ENCODE measurements around the gene TMEM117. TPM values are rescaled to one million over a fixed set of nuclear protein-coding genes. Genes with fewer than 3 reads are reported as not detected.
A peak's percentile ranks its signal among the peaks of the same experiment; 100 is the strongest.

The TMEM117 gene
- total RNA-seq, 1 experiment from 2014 or later: 5.9 TPM

DNA sequence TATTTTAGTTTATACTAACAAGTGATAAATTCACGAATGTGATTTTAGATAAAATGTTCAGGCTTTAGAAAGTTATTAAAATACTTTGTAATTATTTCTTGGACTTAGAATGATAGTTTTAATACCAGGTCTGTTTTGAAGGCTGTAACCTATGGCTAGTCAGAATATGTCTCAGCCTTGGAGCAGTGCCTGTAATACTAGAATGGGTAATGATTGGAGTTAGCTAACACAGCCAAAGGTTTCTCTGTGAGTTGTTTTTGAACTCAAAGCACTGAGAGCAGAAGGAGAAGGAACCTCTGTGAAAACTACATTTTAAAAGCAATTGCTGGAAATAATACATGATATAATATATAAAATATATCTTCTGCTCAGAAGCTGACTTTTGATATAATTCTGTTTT is 110.1 kb downstream of the TMEM117 start:
- BruUV-seq (replicated peaks): no TSS peak
- intact Hi-C loops (cut with micrococcal nuclease; ENCODE audit: unreplicated experiment): no loop called here
- H3K9me3 ChIP-seq (ENCODE audit: low read depth, low read length, poor library complexity, severe bottlenecking): no peaks in the 10 kb centered on the region
- ChIA-PET CTCF (no interaction called here), POLR2A (ENCODE audit: low non-redundant PET) (no interaction called here)
- no peak overlapping the region for H3K4me3 ChIP-seq (ENCODE audit: low read depth, low read length, poor library complexity, severe bottlenecking)
- no peaks in the 10 kb centered on the region for H3K36me3 ChIP-seq (ENCODE audit: insufficient read depth, low read length, poor library complexity, severe bottlenecking)
- no peak overlapping the region for H3K27ac ChIP-seq (ENCODE audit: low read depth, low read length, poor library complexity, severe bottlenecking)
- H3K27me3 ChIP-seq (replicated peaks; ENCODE audit: insufficient read depth, low read depth, low read length, poor library complexity): no peaks in the 10 kb centered on the region
- no peaks in the 10 kb centered on the region for H3K4me1 ChIP-seq (ENCODE audit: insufficient read depth, low read length, poor library complexity, severe bottlenecking)
- TF ChIP-seq EZH2 (IDR thresholded peaks at IDR 0.05; ENCODE audit: borderline replicate concordance, low read depth, low read length, poor library complexity, severe bottlenecking): no peak
- TF ChIP-seq, protein P1, sequence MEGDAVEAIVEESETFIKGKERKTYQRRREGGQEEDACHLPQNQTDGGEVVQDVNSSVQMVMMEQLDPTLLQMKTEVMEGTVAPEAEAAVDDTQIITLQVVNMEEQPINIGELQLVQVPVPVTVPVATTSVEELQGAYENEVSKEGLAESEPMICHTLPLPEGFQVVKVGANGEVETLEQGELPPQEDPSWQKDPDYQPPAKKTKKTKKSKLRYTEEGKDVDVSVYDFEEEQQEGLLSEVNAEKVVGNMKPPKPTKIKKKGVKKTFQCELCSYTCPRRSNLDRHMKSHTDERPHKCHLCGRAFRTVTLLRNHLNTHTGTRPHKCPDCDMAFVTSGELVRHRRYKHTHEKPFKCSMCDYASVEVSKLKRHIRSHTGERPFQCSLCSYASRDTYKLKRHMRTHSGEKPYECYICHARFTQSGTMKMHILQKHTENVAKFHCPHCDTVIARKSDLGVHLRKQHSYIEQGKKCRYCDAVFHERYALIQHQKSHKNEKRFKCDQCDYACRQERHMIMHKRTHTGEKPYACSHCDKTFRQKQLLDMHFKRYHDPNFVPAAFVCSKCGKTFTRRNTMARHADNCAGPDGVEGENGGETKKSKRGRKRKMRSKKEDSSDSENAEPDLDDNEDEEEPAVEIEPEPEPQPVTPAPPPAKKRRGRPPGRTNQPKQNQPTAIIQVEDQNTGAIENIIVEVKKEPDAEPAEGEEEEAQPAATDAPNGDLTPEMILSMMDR (conservative IDR thresholded peaks at IDR 0.05; ENCODE audit: low read depth, low read length): no peak
- no peak for DNase-seq (ENCODE audit: low spot score)

DNA sequence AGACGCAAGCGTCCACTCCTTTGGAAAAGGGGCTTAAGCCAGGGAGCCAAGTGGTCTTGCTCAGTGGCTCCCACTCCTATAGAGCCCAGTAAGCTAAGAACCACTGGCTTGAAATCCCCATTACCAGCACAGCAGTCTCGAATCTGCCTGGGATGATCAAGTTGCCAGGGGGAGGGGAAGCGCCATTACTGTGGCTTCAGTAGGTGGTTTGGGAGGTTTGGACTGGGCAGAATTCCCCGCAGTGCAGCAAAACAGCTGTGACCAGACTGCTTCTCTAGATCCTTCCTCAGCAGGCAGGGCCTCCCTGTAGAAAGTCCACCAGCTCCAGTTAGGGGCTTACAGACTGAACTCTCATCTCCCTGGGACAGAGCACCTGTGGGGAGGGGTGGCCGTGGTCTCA is 115.4 kb downstream of the TMEM117 start:
- CTCF ChIA-PET: no interaction called here
- H3K4me1 ChIP-seq (ENCODE audit: insufficient read depth, low read length, poor library complexity, severe bottlenecking): no peaks in the 10 kb centered on the region

DNA sequence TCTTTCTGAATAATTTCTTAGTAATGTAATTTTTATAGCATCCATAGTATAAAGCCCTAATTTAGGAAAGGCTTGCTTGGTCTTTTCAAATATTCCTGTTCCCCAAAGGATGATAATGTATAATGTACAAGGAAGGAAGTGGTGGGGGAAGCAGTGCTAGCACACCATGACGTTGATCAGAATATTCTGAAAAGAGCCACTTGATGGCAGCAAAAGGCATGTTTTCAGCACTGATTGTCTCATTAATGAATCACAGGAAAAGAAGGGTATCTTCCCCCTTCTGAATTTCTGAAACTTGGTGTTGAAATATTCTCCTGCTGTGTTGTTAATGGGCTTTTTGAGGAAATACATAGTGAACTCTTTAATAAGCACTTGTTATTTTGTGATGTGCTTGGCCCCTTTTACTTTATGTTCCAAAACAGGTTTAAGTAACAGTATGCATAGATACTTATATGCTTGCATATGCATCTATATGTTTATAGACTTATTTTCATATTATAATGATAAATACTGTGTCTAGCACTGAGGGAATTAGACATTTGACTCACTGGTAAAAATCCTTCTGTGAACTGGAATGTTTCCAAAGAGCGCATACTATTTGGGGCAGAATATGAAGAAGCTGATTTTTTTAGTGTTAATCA is 122.0 kb downstream of the TMEM117 start:
- H3K4me3 ChIP-seq (ENCODE audit: low read depth, low read length, poor library complexity, severe bottlenecking): no peak overlapping the region
- BruUV-seq (replicated peaks): no TSS peak
- CTCF ChIA-PET: no interaction called here
- TF ChIP-seq, protein P1 (conservative IDR thresholded peaks at IDR 0.05; ENCODE audit: low read depth, low read length): peak; percentile 71
- no peak for TF ChIP-seq EZH2 (IDR thresholded peaks at IDR 0.05; ENCODE audit: borderline replicate concordance, low read depth, low read length, poor library complexity, severe bottlenecking)
- intact Hi-C loops (cut with micrococcal nuclease; ENCODE audit: unreplicated experiment): loop anchor here (2.0 kb wide), 2 partner anchors 973 to 1165 kb away; no protein-coding TSS in a partner anchor
- DNase-seq (ENCODE audit: low spot score): peak; percentile 93
- peaks cover 7% of the 10 kb centered on the region for H3K9me3 ChIP-seq (ENCODE audit: low read depth, low read length, poor library complexity, severe bottlenecking)
- peaks cover 24% of the 10 kb centered on the region for H3K4me1 ChIP-seq (ENCODE audit: insufficient read depth, low read length, poor library complexity, severe bottlenecking)
- no peaks in the 10 kb centered on the region for H3K36me3 ChIP-seq (ENCODE audit: insufficient read depth, low read length, poor library complexity, severe bottlenecking)
- H3K27ac ChIP-seq (ENCODE audit: low read depth, low read length, poor library complexity, severe bottlenecking): peak overlapping the region; percentile 72
- POLR2A ChIA-PET (ENCODE audit: low non-redundant PET): no interaction called here
- H3K27me3 ChIP-seq (replicated peaks; ENCODE audit: insufficient read depth, low read depth, low read length, poor library complexity): no peaks in the 10 kb centered on the region

More for the DNA sequence above, 115.4 kb downstream of the TMEM117 start:
- DNase-seq (ENCODE audit: low spot score): no peak
- Histone ChIP-seq H3K36me3 (ENCODE audit: insufficient read depth, low read length, poor library complexity, severe bottlenecking) (no peaks in the 10 kb centered on the region), H3K4me3 (ENCODE audit: low read depth, low read length, poor library complexity, severe bottlenecking) (no peak overlapping the region), H3K27ac (ENCODE audit: low read depth, low read length, poor library complexity, severe bottlenecking) (no peak overlapping the region), H3K27me3 (replicated peaks; ENCODE audit: insufficient read depth, low read depth, low read length, poor library complexity) (no peaks in the 10 kb centered on the region), H3K9me3 (ENCODE audit: low read depth, low read length, poor library complexity, severe bottlenecking) (peaks cover 7% of the 10 kb centered on the region)
- no TSS peak for BruUV-seq (replicated peaks)
- POLR2A ChIA-PET (ENCODE audit: low non-redundant PET): no interaction called here
- intact Hi-C loops (cut with micrococcal nuclease; ENCODE audit: unreplicated experiment): no loop called here
- TF ChIP-seq, protein P1 (conservative IDR thresholded peaks at IDR 0.05; ENCODE audit: low read depth, low read length): no peak
- TF ChIP-seq EZH2 (IDR thresholded peaks at IDR 0.05; ENCODE audit: borderline replicate concordance, low read depth, low read length, poor library complexity, severe bottlenecking): no peak

Measured in A673 (cell line).